ENCODE results near the gene COA3.
"Not testable (repeated sequence)": the region's sequence is repeated elsewhere in the genome, so short reads cannot be mapped to it uniquely, and the experiment has no call there.

The COA3 gene

DNA sequence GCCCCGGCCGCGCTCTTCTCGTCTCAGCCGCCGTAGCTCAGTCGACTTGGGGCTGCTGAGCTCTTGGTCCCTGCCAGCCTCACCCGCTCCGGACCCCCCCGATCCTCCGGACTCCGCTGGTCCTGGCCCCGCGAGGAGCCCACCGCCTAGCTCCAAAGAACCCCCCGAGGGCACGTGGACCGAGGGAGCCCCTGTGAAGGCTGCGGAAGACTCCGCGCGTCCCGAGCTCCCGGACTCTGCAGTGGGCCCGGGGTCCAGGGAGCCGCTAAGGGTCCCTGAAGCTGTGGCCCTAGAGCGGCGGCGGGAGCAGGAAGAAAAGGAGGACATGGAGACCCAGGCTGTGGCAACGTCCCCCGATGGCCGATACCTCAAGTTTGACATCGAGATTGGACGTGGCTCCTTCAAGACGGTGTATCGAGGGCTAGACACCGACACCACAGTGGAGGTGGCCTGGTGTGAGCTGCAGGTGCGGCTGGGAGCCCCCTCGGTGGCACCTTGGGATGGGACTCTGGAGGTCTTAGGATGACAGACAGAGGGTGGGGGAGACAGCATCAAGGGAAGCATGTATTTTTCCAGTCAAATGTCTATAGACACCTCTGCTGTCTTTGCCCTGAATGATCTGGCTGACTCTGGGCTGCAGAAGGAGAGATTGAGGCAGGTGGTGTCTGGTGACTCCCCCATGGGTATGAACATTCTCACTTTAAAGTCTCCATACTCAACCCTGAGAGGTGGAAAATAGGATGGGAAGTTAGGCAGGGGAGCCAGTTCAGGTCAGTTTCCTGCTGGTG, 17.5 kb downstream of the COA3 start:
- Histone ChIP-seq H3K9me3 (ENCODE audit: control insufficient read depth in 2 of 2, low read length in 2 of 2) (no peaks in the 10 kb centered on the region), H3K4me1 (ENCODE audit: control insufficient read depth, insufficient read depth, low read length) (peaks cover 33% of the 10 kb centered on the region), H3K27ac (ENCODE audit: low read length) (no peak overlapping the region), H3K4me3 (ENCODE audit: low read length in 2 of 2) (peak overlapping the region; percentile 51 to 71), H3K27me3 (ENCODE audit: control insufficient read depth in 1 of 2, insufficient read depth in 2 of 2, low read length in 2 of 2) (peaks cover 48 to 62% of the 10 kb centered on the region in 2 donors), H3K9ac (ENCODE audit: low read length in 2 of 2) (peak overlapping the region; percentile 2 to 38), H3K36me3 (ENCODE audit: control insufficient read depth in 2 of 2, insufficient read depth in 2 of 2, low read length in 2 of 2) (peaks cover 14 to 17% of the 10 kb centered on the region in 2 donors)

DNA sequence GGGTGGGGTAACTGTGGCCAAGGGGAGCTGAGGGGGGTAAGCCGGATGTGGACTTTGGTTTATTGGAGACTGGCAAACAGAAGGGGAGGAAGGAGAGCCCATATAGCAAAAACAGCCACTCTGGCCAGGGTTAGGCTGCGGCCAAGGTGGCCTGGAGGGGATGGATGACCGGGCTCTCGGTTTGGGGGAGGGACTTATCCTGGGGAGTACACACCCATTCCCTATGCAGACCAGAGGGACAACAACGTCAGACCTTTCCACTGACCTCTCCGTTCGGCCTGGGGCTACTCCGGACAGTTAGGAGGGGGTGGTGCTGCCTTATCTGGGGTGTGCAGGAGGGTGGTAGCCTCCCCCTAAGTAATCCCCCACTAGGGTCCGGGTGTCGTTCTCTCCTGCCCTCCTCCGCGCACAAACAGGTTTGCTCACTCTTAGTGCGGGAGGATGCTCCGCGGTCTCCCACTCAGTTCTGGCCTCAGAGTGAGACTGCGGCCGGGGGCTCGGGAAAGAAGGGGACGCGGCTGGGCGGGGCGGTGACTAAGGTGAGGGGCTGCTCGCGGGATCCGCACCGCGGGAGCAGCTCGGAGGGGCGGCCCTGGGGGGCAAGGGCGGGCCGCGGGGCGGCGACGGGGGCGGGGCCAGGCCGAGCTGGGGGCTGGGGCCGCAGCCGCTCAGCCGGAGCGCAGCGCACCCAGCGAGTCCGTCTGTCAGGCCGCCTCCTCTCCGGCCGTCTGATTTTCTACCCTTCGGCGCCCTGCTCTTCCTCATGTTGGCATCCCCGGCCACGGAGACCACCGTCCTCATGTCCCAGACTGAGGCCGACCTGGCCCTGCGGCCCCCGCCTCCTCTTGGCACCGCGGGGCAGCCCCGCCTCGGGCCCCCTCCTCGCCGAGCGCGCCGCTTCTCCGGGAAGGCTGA, 18.3 kb downstream of the COA3 start, which contains the start of gene WNK4:
TSS of gene WNK4 (plus strand) at position 675 of the 915 bp plus-strand sequence. CDS start at position 764, 89 bp downstream.
- H3K27ac ChIP-seq (ENCODE audit: low read length), result no peak within 1 kb of the TSS
- H3K9me3 ChIP-seq (ENCODE audit: control insufficient read depth in 2 of 2, low read length in 2 of 2), result no peaks in the 10 kb centered on the region
- H3K27me3 ChIP-seq (ENCODE audit: control insufficient read depth in 1 of 2, insufficient read depth in 2 of 2, low read length in 2 of 2), result peaks cover 39 to 53% of the 10 kb centered on the region in 2 donors
- H3K4me1 ChIP-seq (ENCODE audit: control insufficient read depth, insufficient read depth, low read length), result peaks cover 32% of the 10 kb centered on the region
- H3K36me3 ChIP-seq (ENCODE audit: control insufficient read depth in 2 of 2, insufficient read depth in 2 of 2, low read length in 2 of 2), result peaks cover 21 to 25% of the 10 kb centered on the region in 2 donors
- peak within 1 kb of the TSS; percentile 36 to 44 for H3K9ac ChIP-seq (ENCODE audit: low read length in 2 of 2)
- H3K4me3 ChIP-seq (ENCODE audit: low read length in 2 of 2), result peak within 1 kb of the TSS; percentile 51 to 71

DNA sequence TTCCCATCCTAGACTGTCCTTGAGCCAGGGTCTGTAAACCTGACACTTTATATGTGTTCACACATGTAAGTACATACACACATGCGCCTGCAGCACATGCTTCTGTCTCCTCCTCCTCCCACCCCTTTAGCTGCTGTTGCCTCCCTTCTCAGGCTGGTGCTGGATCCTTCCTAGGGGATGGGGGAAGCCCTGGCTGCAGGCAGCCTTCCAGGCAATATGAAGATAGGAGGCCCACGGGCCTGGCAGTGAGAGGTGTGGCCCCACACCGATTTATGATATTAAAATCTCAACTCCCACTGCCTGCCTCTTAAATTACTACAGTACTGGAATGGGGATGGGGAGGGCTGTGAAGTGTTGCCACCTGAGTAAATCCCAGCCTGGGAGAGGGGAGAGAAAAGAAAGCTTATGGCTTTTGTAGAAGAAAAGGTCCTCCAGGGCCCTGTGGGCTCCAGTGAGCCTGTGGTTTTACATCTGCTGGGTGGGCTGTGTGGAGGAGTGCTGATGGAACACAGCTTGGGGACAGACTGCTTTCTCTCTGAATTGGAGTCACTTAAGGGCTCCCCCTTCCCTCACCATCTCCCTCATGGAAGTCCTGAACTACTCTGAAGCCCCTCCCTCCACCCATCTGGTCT, 19.1 kb downstream of the COA3 start:
- H3K36me3 ChIP-seq (ENCODE audit: control insufficient read depth in 2 of 2, insufficient read depth in 2 of 2, low read length in 2 of 2), result peaks cover 21 to 25% of the 10 kb centered on the region in 2 donors
- no peak overlapping the region for H3K9ac ChIP-seq (ENCODE audit: low read length in 2 of 2)
- H3K4me1 ChIP-seq (ENCODE audit: control insufficient read depth, insufficient read depth, low read length), result peaks cover 29% of the 10 kb centered on the region
- no peaks in the 10 kb centered on the region for H3K9me3 ChIP-seq (ENCODE audit: control insufficient read depth in 2 of 2, low read length in 2 of 2)
- H3K27me3 ChIP-seq (ENCODE audit: control insufficient read depth in 1 of 2, insufficient read depth in 2 of 2, low read length in 2 of 2), result peaks cover 33 to 45% of the 10 kb centered on the region in 2 donors
- no peak overlapping the region for H3K27ac ChIP-seq (ENCODE audit: low read length)
- no peak overlapping the region for H3K4me3 ChIP-seq (ENCODE audit: low read length in 2 of 2)

DNA sequence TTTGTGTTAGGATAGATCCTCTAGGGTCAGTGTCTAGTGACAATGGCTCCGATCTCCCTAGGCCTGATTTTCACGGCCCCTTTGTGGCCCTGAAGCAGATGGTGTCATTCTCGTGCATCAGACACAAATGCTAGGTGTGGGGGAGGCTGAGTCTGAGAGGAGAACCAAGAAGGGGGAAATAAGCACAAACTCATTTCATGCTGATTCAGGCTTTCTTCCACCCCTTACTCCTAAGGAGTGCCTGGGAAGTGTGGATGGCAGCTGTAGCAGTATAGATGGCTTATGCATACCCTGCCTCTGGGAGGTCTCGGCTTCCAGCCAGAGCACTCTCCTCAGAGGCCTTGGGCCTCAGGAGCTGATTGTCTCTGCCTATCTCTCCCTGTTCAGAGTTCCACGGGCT, 19.9 kb downstream of the COA3 start:
- Histone ChIP-seq H3K4me1 (ENCODE audit: control insufficient read depth, insufficient read depth, low read length) (peaks cover 34% of the 10 kb centered on the region), H3K36me3 (ENCODE audit: control insufficient read depth in 2 of 2, insufficient read depth in 2 of 2, low read length in 2 of 2) (peaks cover 21 to 25% of the 10 kb centered on the region in 2 donors), H3K4me3 (ENCODE audit: low read length in 2 of 2) (no peak overlapping the region), H3K9ac (ENCODE audit: low read length in 2 of 2) (no peak overlapping the region), H3K9me3 (ENCODE audit: control insufficient read depth in 2 of 2, low read length in 2 of 2) (no peaks in the 10 kb centered on the region), H3K27ac (ENCODE audit: low read length) (no peak overlapping the region), H3K27me3 (ENCODE audit: control insufficient read depth in 1 of 2, insufficient read depth in 2 of 2, low read length in 2 of 2) (peaks cover 24 to 37% of the 10 kb centered on the region in 2 donors)

DNA sequence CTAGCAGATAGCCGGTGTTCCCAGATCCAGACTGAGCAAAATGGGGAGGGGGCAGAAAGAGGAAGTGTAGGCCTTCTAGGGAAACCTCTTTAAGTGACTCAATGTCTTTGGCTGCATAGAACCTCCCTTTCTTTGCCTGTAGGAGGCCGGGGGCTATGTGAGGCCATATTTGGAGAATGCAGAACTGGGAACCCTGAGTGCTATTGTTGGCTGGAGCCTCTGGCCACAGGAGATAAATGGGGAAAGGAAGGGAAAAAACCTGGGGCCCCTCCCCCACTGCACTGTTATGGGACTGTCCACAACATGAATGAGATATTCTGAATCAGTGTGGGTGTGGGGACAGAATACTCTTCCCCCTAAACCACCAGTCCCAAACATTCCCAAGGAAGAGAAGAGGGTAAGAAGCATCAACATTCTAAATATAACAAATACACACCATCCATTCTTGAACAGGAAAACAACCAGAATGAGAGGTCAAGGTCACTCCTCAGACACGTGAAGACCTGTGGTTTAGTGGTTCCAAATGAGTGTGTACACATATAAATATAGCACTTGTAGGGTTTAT, 22.9 kb downstream of the COA3 start:
- H3K4me1 ChIP-seq (ENCODE audit: control insufficient read depth, insufficient read depth, low read length), result peaks cover 16% of the 10 kb centered on the region
- no peak overlapping the region for H3K4me3 ChIP-seq (ENCODE audit: low read length in 2 of 2)
- peaks cover 3 to 7% of the 10 kb centered on the region in 2 donors for H3K27me3 ChIP-seq (ENCODE audit: control insufficient read depth in 1 of 2, insufficient read depth in 2 of 2, low read length in 2 of 2)
- H3K9ac ChIP-seq (ENCODE audit: low read length in 2 of 2), result no peak overlapping the region
- peaks cover 21 to 25% of the 10 kb centered on the region in 2 donors for H3K36me3 ChIP-seq (ENCODE audit: control insufficient read depth in 2 of 2, insufficient read depth in 2 of 2, low read length in 2 of 2)
- H3K9me3 ChIP-seq (ENCODE audit: control insufficient read depth in 2 of 2, low read length in 2 of 2), result no peaks in the 10 kb centered on the region
- no peak overlapping the region for H3K27ac ChIP-seq (ENCODE audit: low read length)

DNA sequence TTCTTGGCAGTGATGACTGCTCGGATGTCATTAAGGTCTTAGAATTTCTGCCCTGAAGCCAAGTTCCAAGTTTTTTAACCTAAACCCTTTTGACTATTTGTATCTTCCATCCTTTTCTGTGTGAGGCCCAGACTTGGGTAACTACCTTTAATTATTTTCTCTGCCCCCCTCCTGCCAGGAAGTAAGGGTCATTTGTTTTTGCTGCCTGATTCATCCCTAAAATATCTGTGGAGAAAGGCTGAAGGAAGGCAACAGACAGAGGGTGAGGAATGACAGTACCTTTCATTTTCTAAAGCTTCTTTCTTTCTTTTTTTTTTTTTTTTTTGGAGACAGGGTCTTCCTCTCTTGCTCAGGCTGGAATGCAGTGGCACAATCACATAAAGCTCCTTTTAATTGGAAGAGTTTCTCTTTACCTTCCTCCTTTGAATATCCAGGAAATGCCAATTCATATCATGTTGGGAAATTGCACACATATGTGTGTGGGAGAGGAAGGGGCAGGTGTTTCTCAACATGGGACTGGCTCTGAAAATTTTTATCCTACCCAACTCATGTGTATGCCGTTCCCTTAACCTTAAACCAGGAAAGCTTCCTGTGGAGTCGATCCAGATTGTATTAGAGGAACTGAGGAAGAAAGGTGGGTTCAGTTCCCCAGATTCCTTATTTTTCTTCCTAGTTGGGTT, 24.3 kb downstream of the COA3 start:
- H3K9ac ChIP-seq (ENCODE audit: low read length in 2 of 2), result peak overlapping the region; percentile 99
- peaks cover 9% of the 10 kb centered on the region for H3K4me1 ChIP-seq (ENCODE audit: control insufficient read depth, insufficient read depth, low read length)
- peaks cover 21 to 23% of the 10 kb centered on the region in 2 donors for H3K36me3 ChIP-seq (ENCODE audit: control insufficient read depth in 2 of 2, insufficient read depth in 2 of 2, low read length in 2 of 2)
- H3K9me3 ChIP-seq (ENCODE audit: control insufficient read depth in 2 of 2, low read length in 2 of 2), result no peaks in the 10 kb centered on the region
- H3K27me3 ChIP-seq (ENCODE audit: control insufficient read depth in 1 of 2, insufficient read depth in 2 of 2, low read length in 2 of 2), result no peaks in the 10 kb centered on the region
- peak overlapping the region; percentile 98 to 99 for H3K4me3 ChIP-seq (ENCODE audit: low read length in 2 of 2)
- H3K27ac ChIP-seq (ENCODE audit: low read length), result peak overlapping the region; percentile 81

DNA sequence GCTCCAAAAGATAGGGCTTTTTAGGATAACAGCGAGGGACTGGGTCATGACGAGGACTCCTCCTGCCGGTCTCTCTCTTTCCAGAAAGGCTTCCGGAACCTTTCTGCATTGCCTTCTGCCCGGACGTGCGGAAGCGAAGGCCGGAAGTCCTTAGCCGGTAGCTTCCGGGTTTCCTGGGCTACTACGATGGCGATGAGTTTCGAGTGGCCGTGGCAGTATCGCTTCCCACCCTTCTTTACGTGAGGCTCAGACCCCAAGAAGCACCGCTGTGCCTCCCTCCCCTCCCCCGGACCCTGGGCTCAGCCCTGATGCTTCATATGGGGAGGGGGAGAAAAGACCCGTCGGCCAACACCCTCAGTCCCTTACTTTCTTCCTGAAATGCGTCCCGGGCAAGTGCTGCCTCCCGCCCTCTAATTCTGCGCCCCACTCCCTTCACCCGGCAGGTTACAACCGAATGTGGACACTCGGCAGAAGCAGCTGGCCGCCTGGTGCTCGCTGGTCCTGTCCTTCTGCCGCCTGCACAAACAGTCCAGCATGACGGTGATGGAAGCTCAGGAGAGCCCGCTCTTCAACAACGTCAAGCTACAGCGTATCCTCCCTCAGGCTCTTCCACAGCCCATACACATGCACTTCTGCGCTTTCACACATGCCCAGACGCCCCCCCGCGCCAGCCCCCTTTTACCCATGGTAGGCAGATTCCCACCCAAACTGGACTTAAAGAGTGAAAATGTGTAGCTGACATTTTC, 25.0 kb downstream of the COA3 start, which contains the start of gene VPS25:
TSS of gene VPS25 (plus strand) at position 160 of the 746 bp plus-strand sequence. CDS start at position 187, 27 bp downstream.
- Histone ChIP-seq H3K9ac (ENCODE audit: low read length in 2 of 2) (peak within 1 kb of the TSS; percentile 99), H3K36me3 (ENCODE audit: control insufficient read depth in 2 of 2, insufficient read depth in 2 of 2, low read length in 2 of 2) (peaks cover 14 to 16% of the 10 kb centered on the region in 2 donors), H3K9me3 (ENCODE audit: control insufficient read depth in 2 of 2, low read length in 2 of 2) (no peaks in the 10 kb centered on the region), H3K27me3 (ENCODE audit: control insufficient read depth in 1 of 2, insufficient read depth in 2 of 2, low read length in 2 of 2) (no peaks in the 10 kb centered on the region), H3K4me1 (ENCODE audit: control insufficient read depth, insufficient read depth, low read length) (peaks cover 9% of the 10 kb centered on the region), H3K27ac (ENCODE audit: low read length) (peak within 1 kb of the TSS; percentile 81), H3K4me3 (ENCODE audit: low read length in 2 of 2) (peak within 1 kb of the TSS; percentile 98 to 99)

DNA sequence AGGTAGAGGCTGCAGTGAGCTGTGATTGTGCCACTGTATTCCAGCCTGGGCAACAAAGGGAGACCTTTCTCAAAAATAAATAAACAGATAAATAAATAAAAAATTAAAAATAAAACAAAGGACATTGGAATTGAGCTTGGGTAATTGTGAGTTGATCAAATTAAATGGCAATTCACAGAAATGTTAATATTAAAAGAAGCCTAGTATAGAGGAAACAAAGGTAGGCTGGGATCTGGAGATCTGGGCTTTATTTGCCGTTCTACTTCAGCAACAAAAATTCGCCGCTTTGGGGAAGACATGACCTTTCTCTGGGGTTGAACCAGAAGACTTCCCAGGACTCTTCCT, 25.6 kb downstream of the COA3 start:
- Histone ChIP-seq H3K9me3 (ENCODE audit: control insufficient read depth in 2 of 2, low read length in 2 of 2) (no peaks in the 10 kb centered on the region), H3K9ac (ENCODE audit: low read length in 2 of 2) (peak overlapping the region; percentile 99), H3K36me3 (ENCODE audit: control insufficient read depth in 2 of 2, insufficient read depth in 2 of 2, low read length in 2 of 2) (peaks cover 11 to 15% of the 10 kb centered on the region in 2 donors), H3K27ac (ENCODE audit: low read length) (peak overlapping the region; percentile 81), H3K4me3 (ENCODE audit: low read length in 2 of 2) (peak overlapping the region; percentile 98 to 99), H3K27me3 (ENCODE audit: control insufficient read depth in 1 of 2, insufficient read depth in 2 of 2, low read length in 2 of 2) (no peaks in the 10 kb centered on the region), H3K4me1 (ENCODE audit: control insufficient read depth, insufficient read depth, low read length) (peaks cover 9% of the 10 kb centered on the region)

DNA sequence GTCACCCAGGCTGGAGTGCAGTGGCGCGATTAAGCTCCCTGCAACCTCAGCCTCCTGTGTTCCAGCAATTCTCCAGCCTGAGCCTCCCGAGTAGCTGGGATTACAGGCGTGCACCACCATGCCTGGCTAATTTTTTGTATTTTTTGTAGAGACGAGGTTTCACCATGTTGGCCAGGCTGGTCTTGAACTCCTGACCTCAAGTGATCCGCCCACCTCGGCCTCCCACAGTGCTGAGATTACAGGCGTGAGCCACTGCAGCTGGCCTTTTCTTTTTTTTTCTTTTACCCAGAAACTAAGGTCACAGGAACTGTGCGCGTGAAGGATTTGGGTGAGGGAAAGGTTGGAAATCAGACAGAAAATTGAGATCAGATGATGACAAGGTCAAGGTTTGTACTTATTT, 28.5 kb downstream of the COA3 start:
- not testable (repeated sequence) for H3K4me1 ChIP-seq (ENCODE audit: control insufficient read depth, insufficient read depth, low read length); H3K27me3 ChIP-seq (ENCODE audit: control insufficient read depth in 1 of 2, insufficient read depth in 2 of 2, low read length in 2 of 2); H3K36me3 ChIP-seq (ENCODE audit: control insufficient read depth in 2 of 2, insufficient read depth in 2 of 2, low read length in 2 of 2); H3K27ac ChIP-seq (ENCODE audit: low read length); H3K4me3 ChIP-seq (ENCODE audit: low read length in 2 of 2); H3K9me3 ChIP-seq (ENCODE audit: control insufficient read depth in 2 of 2, low read length in 2 of 2); H3K9ac ChIP-seq (ENCODE audit: low read length in 2 of 2)
